HFFc6 (cell line): ENCODE results near the gene PAFAH2. TPM values are rescaled to one million over a fixed set of nuclear protein-coding genes. Genes with fewer than 3 reads are reported as not detected.

Experiments
- DNase-seq: peaks from one replicate; pipeline ENCODE4 v3.0.0-alpha.2; 2018
- H3K27ac Mint-ChIP-seq: 2 replicates; pipeline ENCODE4 v1.8.0; 2020; ENCODE audit warnings: mild to moderate bottlenecking, mixed read lengths
- H3K27me3 Mint-ChIP-seq: 2 replicates; pipeline ENCODE4 v1.8.0; 2021; ENCODE audit warnings: mild to moderate bottlenecking, moderate library complexity, mixed read lengths; ENCODE audit not compliant: insufficient read depth
- H3K36me3 Mint-ChIP-seq: 2 replicates; pipeline ENCODE4 v1.8.0; 2021; ENCODE audit warnings: low read depth, mixed read lengths
- H3K4me1 Mint-ChIP-seq: 2 replicates; pipeline ENCODE4 v1.8.0; 2020; ENCODE audit warnings: low read depth, mixed read lengths
- H3K4me3 Mint-ChIP-seq: 2 replicates; pipeline ENCODE4 v1.8.0; 2020; ENCODE audit warnings: mild to moderate bottlenecking, moderate library complexity, mixed read lengths
- H3K9me3 Mint-ChIP-seq: 2 replicates; pipeline ENCODE4 v1.8.0; 2020; ENCODE audit warnings: mild to moderate bottlenecking, mixed read lengths
- long read RNA-seq: library from polyadenylated mRNA; unstranded; transcript quantifications from one replicate; pipeline ENCODE4 v2.0.0, GENCODE V29; 2019
- total RNA-seq, 6 experiments: library from RNA; stranded (reverse); fragmentation: NEBNext Ultra II Directional; extraction: Animal tissue kit (Norgen Biotek cat#: 25700); gene quantifications; 2 replicates in 1 of 6; 3 replicates in 5 of 6; pipeline ENCODE4 v1.2.3, GENCODE V29; 2021
- TF ChIP-seq, protein P1 (sequence below): fragments of 200-600 bp; sonication (generic); IDR thresholded peaks from 2 replicates; pipeline ENCODE4 v1.5.0; 2021; ENCODE audit warnings: antibody characterized with exemption, mild to moderate bottlenecking

The PAFAH2 gene
- total RNA-seq: 10 to 100 TPM in 3 of 6 experiments, 1 to 10 TPM in 3; 9.4 to 14.0 (median 10.0) TPM
- long read RNA-seq, transcript PAFAH2-201 (11 exons, 3,581 nt): major isoform, 9 of 18 reads
- long read RNA-seq, partial matches to known transcripts: 2 of 18 reads
- long read RNA-seq, other reads (novel, unspliced or antisense): 6 of 18 reads

DNA sequence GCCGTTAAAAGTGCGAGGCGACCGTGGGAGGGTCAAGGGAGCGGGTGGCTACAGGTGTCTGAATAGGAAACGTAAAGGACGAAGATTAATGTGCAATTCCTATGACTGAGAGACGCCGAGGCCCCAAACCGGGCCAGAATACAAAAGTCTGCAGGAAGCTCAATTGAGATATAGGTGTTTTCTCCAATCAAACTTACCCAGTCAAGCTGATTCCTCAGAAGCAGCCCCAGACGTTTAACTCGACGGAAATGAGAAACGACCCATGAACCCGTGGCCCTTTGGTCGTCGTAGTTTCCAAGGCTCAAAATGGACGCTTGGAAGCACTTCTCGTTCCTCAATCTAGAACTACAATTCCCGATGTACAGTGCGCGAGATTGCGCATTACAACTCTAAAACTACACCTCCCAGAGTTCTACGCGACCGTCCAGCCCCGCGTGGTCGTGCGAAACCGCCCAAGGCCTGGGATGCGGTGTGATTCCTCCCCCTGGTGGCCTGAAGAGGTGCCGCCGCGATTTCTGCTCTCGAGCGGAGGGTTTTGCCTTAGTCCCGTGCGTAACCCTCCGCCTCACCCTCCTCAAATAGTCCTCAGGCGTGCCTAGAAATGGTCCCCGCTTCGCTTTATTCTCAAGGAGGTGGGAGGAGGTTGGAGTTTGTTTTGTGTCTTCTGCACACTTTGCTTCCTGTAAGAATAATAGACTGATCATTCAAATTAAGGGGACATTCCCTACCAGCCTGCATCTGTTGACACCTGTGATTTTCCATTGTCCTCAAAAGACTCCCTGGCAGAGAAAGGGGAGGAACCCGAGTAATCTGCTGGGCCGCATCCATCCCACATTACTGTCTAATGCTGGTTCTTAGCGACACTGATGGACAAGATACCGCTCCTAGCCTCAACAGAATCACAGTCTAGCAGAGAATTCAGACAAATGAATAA is at the start of gene PAFAH2:
Gene PAFAH2 (minus strand): TSS at position 236 of the 934 bp plus-strand sequence. CDS start 7,247 bp downstream, outside the sequence.
- TF ChIP-seq, protein P1, sequence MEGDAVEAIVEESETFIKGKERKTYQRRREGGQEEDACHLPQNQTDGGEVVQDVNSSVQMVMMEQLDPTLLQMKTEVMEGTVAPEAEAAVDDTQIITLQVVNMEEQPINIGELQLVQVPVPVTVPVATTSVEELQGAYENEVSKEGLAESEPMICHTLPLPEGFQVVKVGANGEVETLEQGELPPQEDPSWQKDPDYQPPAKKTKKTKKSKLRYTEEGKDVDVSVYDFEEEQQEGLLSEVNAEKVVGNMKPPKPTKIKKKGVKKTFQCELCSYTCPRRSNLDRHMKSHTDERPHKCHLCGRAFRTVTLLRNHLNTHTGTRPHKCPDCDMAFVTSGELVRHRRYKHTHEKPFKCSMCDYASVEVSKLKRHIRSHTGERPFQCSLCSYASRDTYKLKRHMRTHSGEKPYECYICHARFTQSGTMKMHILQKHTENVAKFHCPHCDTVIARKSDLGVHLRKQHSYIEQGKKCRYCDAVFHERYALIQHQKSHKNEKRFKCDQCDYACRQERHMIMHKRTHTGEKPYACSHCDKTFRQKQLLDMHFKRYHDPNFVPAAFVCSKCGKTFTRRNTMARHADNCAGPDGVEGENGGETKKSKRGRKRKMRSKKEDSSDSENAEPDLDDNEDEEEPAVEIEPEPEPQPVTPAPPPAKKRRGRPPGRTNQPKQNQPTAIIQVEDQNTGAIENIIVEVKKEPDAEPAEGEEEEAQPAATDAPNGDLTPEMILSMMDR: peak; percentile 99
- Mint-ChIP-seq H3K27ac (peak within 1 kb of the TSS; percentile 94), H3K27me3 (no peaks in the 10 kb centered on the region), H3K4me1 (peaks cover 28% of the 10 kb centered on the region), H3K9me3 (no peaks in the 10 kb centered on the region), H3K4me3 (peak within 1 kb of the TSS; percentile 96), H3K36me3 (0 out of 2 replicates have a peak, but pooled peaks cover 1% of the 10 kb centered on the region)
- DNase-seq: peak; percentile 99

DNA sequence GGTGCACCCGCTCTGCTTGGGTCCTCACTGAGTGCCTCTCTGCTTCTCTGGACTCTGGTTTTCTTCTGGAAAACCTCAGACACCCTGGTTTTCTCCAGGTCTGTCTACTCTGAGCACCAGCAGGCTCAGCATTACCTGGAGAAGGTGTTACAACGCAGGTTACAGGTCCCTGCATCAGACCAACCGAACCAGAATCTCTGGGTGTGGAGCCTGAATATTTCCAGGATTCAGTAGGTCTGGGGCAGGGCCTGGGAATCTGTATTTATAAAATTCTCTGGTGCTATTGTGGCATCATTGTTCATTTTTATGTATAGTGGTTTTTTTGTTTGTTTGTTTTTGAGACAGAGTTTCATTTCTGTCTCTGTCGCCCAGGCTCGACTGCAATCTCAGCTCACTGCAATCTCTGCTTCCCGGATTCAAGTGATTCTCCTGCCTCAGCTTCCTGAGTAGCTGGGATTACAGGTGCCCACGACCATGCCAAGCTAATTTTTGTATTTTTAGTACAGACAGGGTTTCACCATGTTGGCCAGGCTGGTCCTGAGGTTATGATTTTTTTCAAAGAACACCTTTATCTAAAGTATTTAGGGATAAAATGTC is 49.5 kb upstream of the PAFAH2 start:
- no peak for DNase-seq
- peaks cover 65% of the 10 kb centered on the region for H3K27me3 Mint-ChIP-seq
- no peak overlapping the region for H3K27ac Mint-ChIP-seq
- TF ChIP-seq, protein P1: no peak
- no peaks in the 10 kb centered on the region for H3K36me3 Mint-ChIP-seq
- no peak overlapping the region for H3K4me3 Mint-ChIP-seq
- no peaks in the 10 kb centered on the region for H3K9me3 Mint-ChIP-seq
- H3K4me1 Mint-ChIP-seq: no peaks in the 10 kb centered on the region

DNA sequence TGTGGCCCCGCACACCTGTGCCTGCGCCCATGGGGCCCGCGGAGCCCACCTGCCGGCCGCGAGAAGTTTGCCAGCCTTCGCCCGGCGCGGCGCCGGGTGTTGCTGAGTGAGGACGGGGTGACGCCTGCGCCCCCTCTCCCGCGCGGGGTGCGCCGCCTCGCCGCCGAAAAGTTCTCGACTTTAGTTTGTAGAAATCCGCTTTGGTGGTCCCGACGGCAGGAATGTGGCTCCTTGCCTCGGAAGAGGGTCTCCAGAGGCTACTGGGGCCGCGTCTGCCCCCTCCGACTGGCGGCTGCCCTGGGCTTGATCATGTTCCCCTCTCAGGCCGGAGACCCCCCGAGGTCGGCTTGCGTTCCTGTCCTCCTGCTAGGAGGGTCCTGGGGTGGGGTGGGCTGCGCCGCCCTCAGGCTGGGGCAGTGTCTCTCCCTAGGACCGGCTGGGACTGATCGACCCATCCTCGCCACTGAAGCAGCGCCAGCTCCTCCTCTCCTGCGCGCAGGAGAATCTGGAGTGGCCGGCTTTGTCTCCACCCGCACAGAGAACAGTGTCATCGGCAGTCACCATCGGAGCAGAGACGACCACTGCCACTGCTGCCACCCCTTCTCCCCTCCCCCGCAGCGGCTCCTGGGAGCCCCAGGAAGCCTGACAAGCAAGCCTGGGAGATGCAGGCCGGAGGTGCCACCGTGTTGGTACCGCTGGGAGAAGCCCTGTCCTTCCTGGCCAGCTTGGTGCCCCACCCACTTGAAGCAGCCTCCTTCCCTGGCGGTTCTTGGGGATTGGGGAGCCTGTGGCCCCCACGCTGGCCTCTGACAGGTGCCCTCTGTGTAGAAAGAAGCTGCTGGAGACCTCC is 48.6 kb upstream of the PAFAH2 start:
- Mint-ChIP-seq H3K4me1 (no peaks in the 10 kb centered on the region), H3K36me3 (no peaks in the 10 kb centered on the region), H3K9me3 (no peaks in the 10 kb centered on the region), H3K4me3 (no peak overlapping the region), H3K27me3 (peaks cover 63% of the 10 kb centered on the region), H3K27ac (no peak overlapping the region)
- TF ChIP-seq, protein P1: 0 out of 2 replicates have a peak, but pooled peaks have one; percentile 7
- no peak for DNase-seq

- no peaks in the 10 kb centered on the region for H3K36me3 Mint-ChIP-seq
- H3K4me3 Mint-ChIP-seq: no peak within 1 kb of the TSS
Measured at GRCh38 chr1:26045722-26046245, 47.9 kb upstream of the PAFAH2 start, which contains the start of gene SLC30A2. SLC30A2 (minus strand) TSS chr1:26046118; CDS start chr1:26045896, 222 bp downstream.

More at GRCh38 chr1:26045722-26046245, 47.9 kb upstream of the PAFAH2 start, which contains the start of gene SLC30A2:
- Mint-ChIP-seq H3K27ac (no peak within 1 kb of the TSS), H3K4me1 (no peaks in the 10 kb centered on the region), H3K9me3 (no peaks in the 10 kb centered on the region), H3K27me3 (peaks cover 61% of the 10 kb centered on the region)
- TF ChIP-seq, protein P1: no peak
- no peak for DNase-seq
